H1 (cell line): ENCODE measurements around the gene OSBP2. TPM values are rescaled to one million over a fixed set of nuclear protein-coding genes. Genes with fewer than 3 reads are reported as not detected.

ENCODE experiments used
- BACH1 ChIP-seq: IDR thresholded peaks from 2 replicates; pipeline ENCODE4 v1.6.1; 2012; ENCODE audit warnings: low read length, improper control_type of control experiment
- KDM4A ChIP-seq: IDR thresholded peaks from one replicate; pipeline ENCODE4 v1.7.1; 2012; ENCODE audit warnings: low read depth, mild to moderate bottlenecking, moderate library complexity, low read length, inconsistent platforms; ENCODE audit not compliant: severe bottlenecking
- RBBP5 ChIP-seq: IDR thresholded peaks from 2 replicates; pipeline ENCODE4 v1.7.1; 2012; ENCODE audit warnings: low read depth, mild to moderate bottlenecking, inconsistent platforms, low read length, moderate library complexity, borderline replicate concordance
- SIN3A ChIP-seq, 2 experiments: IDR thresholded peaks in 1 of 2; conservative IDR thresholded peaks in 1 of 2; 2 replicates each; pipeline ENCODE4 v1.6.1; 2011 to 2012; ENCODE audit warnings: low read length in 2 of 2, improper control_type of control experiment in 1 of 2, low read depth in 1 of 2, mild to moderate bottlenecking in 1 of 2
- SIX5 ChIP-seq: IDR thresholded peaks from 2 replicates; pipeline ENCODE4 v1.6.1; 2011; ENCODE audit warnings: mild to moderate bottlenecking, low read depth, low read length
- SP1 ChIP-seq: IDR thresholded peaks from 2 replicates; pipeline ENCODE4 v1.6.1; 2011; ENCODE audit warnings: low read depth, low read length
- polyA plus RNA-seq, 7 experiments: library from polyadenylated mRNA; depleted of rRNA in 3 of 7; stranded (reverse) in 5 of 7; unstranded in 2 of 7; fragments of >200 nt in 5 of 7; fragments of 200-250 nt in 2 of 7; gene quantifications; 1 replicate in 5 of 7; 2 replicates in 1 of 7; 4 replicates in 1 of 7; pipeline versions ENCODE4 v1.2.1 to v1.2.3, GENCODE V29; 2011 to 2013; ENCODE audit warnings: missing spikeins in 2 of 7, mixed read lengths in 2 of 7
- total RNA-seq: library from RNA; stranded (reverse); fragmentation: NEBNext Ultra II Directional; extraction: Animal tissue kit (Norgen Biotek cat#: 25700); gene quantifications from 2 replicates; pipeline ENCODE4 v1.2.1, GENCODE V29; 2021

OSBP2 gene
- total and polyA plus RNA-seq, 2 of the 8 experiments (the other 6 are each of a cell fraction or from before 2014, with no cell fraction given), result 3.4 to 3.7 TPM

- no peak for TF ChIP-seq RBBP5
- no peak for TF ChIP-seq SIX5
- no peak for TF ChIP-seq BACH1
- TF ChIP-seq SIN3A (conservative IDR thresholded peaks at IDR 0.05 in 1 of 2, IDR thresholded peaks at IDR 0.05 in 1 of 2; ENCODE audit: low read depth in 1 of 2, low read length in 2 of 2), result peak; percentile 60 to 88; a peak in 2 of 4 replicates
- TF ChIP-seq SP1, result peak; percentile 20; the same call in 1 of the 2 replicates
- TF ChIP-seq KDM4A, result peak; percentile 95
These were observed 26.9 kb upstream of the OSBP2 start, which contains the start of gene DUSP18 (continued) for GRCh38 chr22:30667494-30668385.
